HG03521 (cell line): ENCODE measurements around the gene CSNK2A2.
A peak's percentile ranks its signal among the peaks of the same experiment; 100 is the strongest.

Source experiments
- ATAC-seq: cut with Tn5 transposase; IDR thresholded peaks from one replicate; pipeline ENCODE4 v1.9.1; 2021; ENCODE audit warnings: mild to moderate bottlenecking, moderate library complexity; ENCODE audit not compliant: unreplicated experiment

CSNK2A2 gene

GRCh38 chr16:58200004-58200797 is 2.3 kb upstream of the CSNK2A2 start:
- ATAC-seq: no peak

GRCh38 chr16:58198803-58199411 is 1.0 kb upstream of the CSNK2A2 start:
- ATAC-seq: no peak

GRCh38 chr16:58197314-58198012 is 443 bp downstream of the CSNK2A2 start:
- peak; percentile 33 for ATAC-seq

GRCh38 chr16:58196898-58197313 is 1.0 kb downstream of the CSNK2A2 start:
- ATAC-seq: no peak

- ATAC-seq: no peak
Measured at GRCh38 chr16:58195771-58196170, 2.1 kb downstream of the CSNK2A2 start.

- no peak for ATAC-seq
Measured at GRCh38 chr16:58195344-58195743, 2.6 kb downstream of the CSNK2A2 start.

- no peak for ATAC-seq
Measured at GRCh38 chr16:58194790-58195189, 3.1 kb downstream of the CSNK2A2 start.

- no peak for ATAC-seq
Measured at GRCh38 chr16:58187665-58188421, 10.1 kb downstream of the CSNK2A2 start.

GRCh38 chr16:58187092-58187491 is 10.8 kb downstream of the CSNK2A2 start:
- ATAC-seq: no peak

GRCh38 chr16:58186176-58186944 is 11.5 kb downstream of the CSNK2A2 start:
- no peak for ATAC-seq

GRCh38 chr16:58177353-58177710 is 20.6 kb downstream of the CSNK2A2 start:
- ATAC-seq: no peak

GRCh38 chr16:58176608-58177352 is 21.1 kb downstream of the CSNK2A2 start:
- no peak for ATAC-seq

GRCh38 chr16:58170223-58170622 is 27.7 kb downstream of the CSNK2A2 start:
- ATAC-seq: no peak

- no peak for ATAC-seq
Measured at GRCh38 chr16:58160855-58161254, 37.1 kb downstream of the CSNK2A2 start.

GRCh38 chr16:58158725-58159124 is 39.2 kb downstream of the CSNK2A2 start:
- ATAC-seq: no peak

GRCh38 chr16:58157951-58158540 is 39.9 kb downstream of the CSNK2A2 start:
- ATAC-seq: no peak

GRCh38 chr16:58157239-58157638 is 40.7 kb downstream of the CSNK2A2 start:
- no peak for ATAC-seq

GRCh38 chr16:58155839-58156238 is 42.1 kb downstream of the CSNK2A2 start:
- ATAC-seq: no peak

GRCh38 chr16:58154345-58154744 is 43.6 kb downstream of the CSNK2A2 start:
- no peak for ATAC-seq
